Measurements from ENCODE around the gene CDH20.

Gene CDH20

DNA sequence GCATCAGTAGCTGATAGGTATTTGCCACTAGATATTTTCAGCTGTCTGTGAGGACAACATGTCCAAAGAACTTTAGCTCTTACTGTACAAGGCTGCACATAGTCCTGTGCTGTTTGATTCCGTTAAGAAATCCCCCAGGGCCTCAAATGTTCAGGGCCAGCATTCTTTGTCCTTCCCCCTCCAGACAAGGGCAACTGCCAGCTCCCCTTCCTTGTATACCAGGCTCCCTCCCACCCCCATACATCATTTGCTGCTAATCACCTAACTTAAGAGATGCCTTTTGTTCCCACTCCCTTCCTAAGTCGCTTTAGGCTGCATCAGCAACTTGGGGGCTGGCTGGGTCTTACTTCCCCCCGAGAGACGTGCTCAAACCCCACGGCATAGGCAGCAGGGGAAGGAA is 138.7 kb downstream of the CDH20 start (continued):
- no peak for TF ChIP-seq ZSCAN30 (tag by site-specific recombination; IDR thresholded peaks at IDR 0.05)

DNA sequence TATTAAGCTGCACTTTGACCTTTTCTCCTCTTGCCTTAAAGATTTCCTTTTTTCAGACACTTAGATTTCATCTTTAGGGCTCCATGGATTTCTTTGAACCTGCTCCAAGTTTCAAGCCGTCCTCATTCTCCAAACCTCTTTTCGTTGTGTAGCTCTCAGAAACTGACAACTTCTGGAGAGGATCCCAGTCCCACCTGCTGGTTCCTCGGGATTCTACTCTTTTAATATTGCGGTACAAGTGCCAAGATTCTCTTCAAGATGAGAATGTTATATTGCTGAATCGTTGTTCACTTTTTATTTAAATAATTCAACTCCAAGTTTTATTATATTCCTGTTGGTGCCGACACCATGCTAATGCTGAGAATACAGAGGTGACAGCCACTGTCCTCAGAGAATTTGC is 141.1 kb downstream of the CDH20 start:
- no peaks in the 10 kb centered on the region for H3K9me3 ChIP-seq (ENCODE audit: control insufficient read depth, insufficient read depth, low read depth, low read length)
- H3K36me3 ChIP-seq (ENCODE audit: control insufficient read depth in 2 of 2, insufficient read depth in 1 of 2, low read length in 2 of 2), result no peaks in the 10 kb centered on the region
- TF ChIP-seq ZNF785 (tag by site-specific recombination; IDR thresholded peaks at IDR 0.05) (no peak), KLF9 (tag by site-specific recombination; IDR thresholded peaks at IDR 0.05; ENCODE audit: low read depth) (no peak), ZNF792 (tag by site-specific recombination; IDR thresholded peaks at IDR 0.05) (no peak), ZEB2 (tag by site-specific recombination; IDR thresholded peaks at IDR 0.05) (no peak), PRDM2 (tag by site-specific recombination; IDR thresholded peaks at IDR 0.05; ENCODE audit: borderline replicate concordance) (no peak), KLF17 (tag by site-specific recombination; IDR thresholded peaks at IDR 0.05) (no peak), SCRT1 (tag by site-specific recombination; IDR thresholded peaks at IDR 0.05; ENCODE audit: borderline replicate concordance) (no peak), ZNF16 (tag by site-specific recombination; IDR thresholded peaks at IDR 0.05; ENCODE audit: low read depth) (no peak), ZNF830 (tag by site-specific recombination; IDR thresholded peaks at IDR 0.05; ENCODE audit: low read depth) (no peak), ZFP69B (tag by site-specific recombination; IDR thresholded peaks at IDR 0.05) (no peak), ZNF747 (tag by site-specific recombination; IDR thresholded peaks at IDR 0.05) (no peak), ZNF580 (tag by site-specific recombination; IDR thresholded peaks at IDR 0.05) (no peak), ZNF513 (tag by site-specific recombination; IDR thresholded peaks at IDR 0.05) (no peak), ZNF629 (tag by site-specific recombination; IDR thresholded peaks at IDR 0.05) (no peak), KLF16 (tag by site-specific recombination; IDR thresholded peaks at IDR 0.05) (no peak), ZNF391 (tag by site-specific recombination; IDR thresholded peaks at IDR 0.05; ENCODE audit: borderline replicate concordance, low read depth) (no peak), ZNF664 (tag by site-specific recombination; IDR thresholded peaks at IDR 0.05) (no peak)
- TF ChIP-seq, protein P1, sequence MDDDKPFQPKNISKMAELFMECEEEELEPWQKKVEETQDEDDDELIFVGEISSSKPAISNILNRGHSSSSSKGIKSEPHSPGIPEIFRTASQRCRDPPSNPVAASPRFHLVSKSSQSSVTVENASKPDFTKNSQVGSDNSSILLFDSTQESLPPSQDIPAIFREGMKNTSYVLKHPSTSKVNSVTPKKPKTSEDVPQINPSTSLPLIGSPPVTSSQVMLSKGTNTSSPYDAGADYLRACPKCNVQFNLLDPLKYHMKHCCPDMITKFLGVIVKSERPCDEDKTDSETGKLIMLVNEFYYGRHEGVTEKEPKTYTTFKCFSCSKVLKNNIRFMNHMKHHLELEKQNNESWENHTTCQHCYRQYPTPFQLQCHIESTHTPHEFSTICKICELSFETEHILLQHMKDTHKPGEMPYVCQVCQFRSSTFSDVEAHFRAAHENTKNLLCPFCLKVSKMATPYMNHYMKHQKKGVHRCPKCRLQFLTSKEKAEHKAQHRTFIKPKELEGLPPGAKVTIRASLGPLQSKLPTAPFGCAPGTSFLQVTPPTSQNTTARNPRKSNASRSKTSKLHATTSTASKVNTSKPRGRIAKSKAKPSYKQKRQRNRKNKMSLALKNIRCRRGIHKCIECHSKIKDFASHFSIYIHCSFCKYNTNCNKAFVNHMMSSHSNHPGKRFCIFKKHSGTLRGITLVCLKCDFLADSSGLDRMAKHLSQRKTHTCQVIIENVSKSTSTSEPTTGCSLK (tag by site-specific recombination; IDR thresholded peaks at IDR 0.05), result no peak
- TF ChIP-seq, protein P2, sequence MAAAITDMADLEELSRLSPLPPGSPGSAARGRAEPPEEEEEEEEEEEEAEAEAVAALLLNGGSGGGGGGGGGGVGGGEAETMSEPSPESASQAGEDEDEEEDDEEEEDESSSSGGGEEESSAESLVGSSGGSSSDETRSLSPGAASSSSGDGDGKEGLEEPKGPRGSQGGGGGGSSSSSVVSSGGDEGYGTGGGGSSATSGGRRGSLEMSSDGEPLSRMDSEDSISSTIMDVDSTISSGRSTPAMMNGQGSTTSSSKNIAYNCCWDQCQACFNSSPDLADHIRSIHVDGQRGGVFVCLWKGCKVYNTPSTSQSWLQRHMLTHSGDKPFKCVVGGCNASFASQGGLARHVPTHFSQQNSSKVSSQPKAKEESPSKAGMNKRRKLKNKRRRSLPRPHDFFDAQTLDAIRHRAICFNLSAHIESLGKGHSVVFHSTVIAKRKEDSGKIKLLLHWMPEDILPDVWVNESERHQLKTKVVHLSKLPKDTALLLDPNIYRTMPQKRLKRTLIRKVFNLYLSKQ (tag by site-specific recombination; IDR thresholded peaks at IDR 0.05; ENCODE audit: borderline replicate concordance), result no peak
- TF ChIP-seq, protein P3, sequence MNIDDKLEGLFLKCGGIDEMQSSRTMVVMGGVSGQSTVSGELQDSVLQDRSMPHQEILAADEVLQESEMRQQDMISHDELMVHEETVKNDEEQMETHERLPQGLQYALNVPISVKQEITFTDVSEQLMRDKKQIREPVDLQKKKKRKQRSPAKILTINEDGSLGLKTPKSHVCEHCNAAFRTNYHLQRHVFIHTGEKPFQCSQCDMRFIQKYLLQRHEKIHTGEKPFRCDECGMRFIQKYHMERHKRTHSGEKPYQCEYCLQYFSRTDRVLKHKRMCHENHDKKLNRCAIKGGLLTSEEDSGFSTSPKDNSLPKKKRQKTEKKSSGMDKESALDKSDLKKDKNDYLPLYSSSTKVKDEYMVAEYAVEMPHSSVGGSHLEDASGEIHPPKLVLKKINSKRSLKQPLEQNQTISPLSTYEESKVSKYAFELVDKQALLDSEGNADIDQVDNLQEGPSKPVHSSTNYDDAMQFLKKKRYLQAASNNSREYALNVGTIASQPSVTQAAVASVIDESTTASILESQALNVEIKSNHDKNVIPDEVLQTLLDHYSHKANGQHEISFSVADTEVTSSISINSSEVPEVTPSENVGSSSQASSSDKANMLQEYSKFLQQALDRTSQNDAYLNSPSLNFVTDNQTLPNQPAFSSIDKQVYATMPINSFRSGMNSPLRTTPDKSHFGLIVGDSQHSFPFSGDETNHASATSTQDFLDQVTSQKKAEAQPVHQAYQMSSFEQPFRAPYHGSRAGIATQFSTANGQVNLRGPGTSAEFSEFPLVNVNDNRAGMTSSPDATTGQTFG (tag by site-specific recombination; IDR thresholded peaks at IDR 0.05; ENCODE audit: borderline replicate concordance), result no peak
- ChIA-PET POLR2A (no interaction called here), CTCF (interaction anchor here (0.6 kb wide), 1 partner anchor 385 kb away, joined by 3 read pairs; no protein-coding TSS in a partner anchor)
- no peaks in the 10 kb centered on the region for H3K4me1 ChIP-seq (ENCODE audit: control insufficient read depth, insufficient read depth, low read length)
- no peak overlapping the region for H3K4me3 ChIP-seq (ENCODE audit: low read depth, low read length)
- H3K27ac ChIP-seq (ENCODE audit: extremely low read depth, low read depth, low read length), result no peak overlapping the region
